Heart left ventricle (tissue), 16 donors: ENCODE measurements around the gene SEMA6A. TPM values are rescaled to one million over a fixed set of nuclear protein-coding genes. Genes with fewer than 3 reads are reported as not detected.
A peak's percentile ranks its signal among the peaks of the same experiment; 100 is the strongest.

Source experiments
- ATAC-seq, 4 donors: fragments of 200-7000 bp; cut with Tn5 transposase; one replicate each; pipeline ENCODE4 v1.9.1; 2020 to 2022; ENCODE audit warnings: moderate library complexity in 4 of 4, mild to moderate bottlenecking in 3 of 4, moderate number of reproducible peaks in 1 of 4
- DNase-seq, 5 donors: peaks; one replicate each; pipeline ENCODE4 v3.0.0-alpha.2; 2020
- H3K27ac ChIP-seq, 12 donors: fragments of 200-600 bp; sonication (generic) in 4 of 12; one replicate each; pipeline versions ENCODE4 v1.5.0 to v1.8.0; 2016 to 2022; ENCODE audit warnings: mild to moderate bottlenecking in 2 of 12
- H3K27me3 ChIP-seq, 9 donors: fragments of 200-600 bp; sonication (generic) in 2 of 9; one replicate each; pipeline versions ENCODE4 v1.5.1 to v1.8.0; 2016 to 2022; ENCODE audit warnings: mild to moderate bottlenecking in 3 of 9
- H3K36me3 ChIP-seq, 9 donors: fragments of 200-600 bp; sonication (generic) in 2 of 9; one replicate each; pipeline versions ENCODE4 v1.5.0 to v1.8.0; 2018 to 2022; ENCODE audit warnings: mild to moderate bottlenecking in 2 of 9
- H3K4me1 ChIP-seq, 12 donors: fragments of 200-600 bp; sonication (generic) in 4 of 12; one replicate each; pipeline versions ENCODE4 v1.5.0 to v1.8.0; 2016 to 2022; ENCODE audit warnings: mild to moderate bottlenecking in 3 of 12
- H3K4me3 ChIP-seq, 12 donors: fragments of 200-600 bp; sonication (generic) in 4 of 12; one replicate each; pipeline versions ENCODE4 v1.5.0 to v1.8.0; 2017 to 2022; ENCODE audit warnings: mild to moderate bottlenecking in 9 of 12, moderate library complexity in 4 of 12
- H3K9me3 ChIP-seq, 12 donors: fragments of 200-600 bp; sonication (generic) in 4 of 12; one replicate each; pipeline versions ENCODE4 v1.5.0 to v1.8.0; 2016 to 2022; ENCODE audit warnings: mild to moderate bottlenecking in 1 of 12
- CTCF ChIP-seq, 12 donors: fragments of 200-600 bp; sonication (generic) in 4 of 12; IDR thresholded peaks; one replicate each; pipeline versions ENCODE4 v1.5.0 to v1.8.0; 2018 to 2022; ENCODE audit warnings: antibody characterized with exemption in 12 of 12, mild to moderate bottlenecking in 5 of 12
- POLR2A ChIP-seq, 2 donors: fragments of 450-650 bp; IDR thresholded peaks; one replicate each; pipeline ENCODE4 v1.6.1; 2017; ENCODE audit warnings: antibody characterized with exemption in 2 of 2, mild to moderate bottlenecking in 2 of 2, moderate library complexity in 2 of 2
- WGBS, 4 donors: extraction: QIAGEN DNeasy Blood & Tissue Kit in 2 of 4; methylation state at CpG; one replicate each; pipeline versions ENCODE4 v1.1.5 to v1.1.7; 2013 to 2018; 5-methylcytosine and 5-hydroxymethylcytosine counted together
- intact Hi-C, 10 donors: fragments of 100-400 bp; cut with DNase I; formaldehyde crosslinking; loops; one replicate each; pipeline versions ENCODE4 v1.11.1 to v1.14.2; 2022
- polyA plus RNA-seq, 2 donors: library from polyadenylated mRNA; stranded (reverse); fragments of 200-250 nt; gene quantifications; one replicate each; pipeline ENCODE4 v1.2.3, GENCODE V29; 2013
- total RNA-seq, 9 donors: library from RNA; depleted of rRNA in 2 of 9; stranded (reverse); fragments of >200 nt in 2 of 9; fragmentation: NEBNext Ultra II Directional in 3 of 9; extraction: Animal tissue kit (Norgen Biotek cat#: 25700) in 3 of 9; gene quantifications; one replicate each; pipeline versions ENCODE4 v1.1.0 to v1.2.4, GENCODE V29; 2016 to 2023
- donor health status: ischemic (EF 13 %, LVEDD 7.1; RV severe dilation, severe dysfunction).
- donor health status: healthy with polysubstance abuse.
- donor health status: DM: no; HTN: yes; CAD: no.
- donor health status: DM: no; HTN: no; CAD: no.
- donor health status: ischemic (EF 25% LVEDD 6.9; RV normal size, moderate dysfunction).
- donor health status: ischemic (EF 25% LVEDD 5.7; RV mildly dilated, moderate dysfunction).
- donor health status: healthy.
- donor health status: DM: yes; HTN: yes; CAD: no.
- donor health status: ischemic (EF 35%, LVEDD 5.7; RV mildly dilated, moderate dysfunction).
- donor health status: nonischemic (EF 11% LVEDD 7.7; RV severe dilation, severe dysfunction).
- donor health status: DM: yes; HTN: yes; CAD: no.
- donor health status: PGD.
- donor health status: ischemic (EF 29% LVEDD 5.4; RV normal size, mild dysfunction).
- donor health status: nonischemic (EF 23%, LVEDD 6.1; RV moderate dilation, normal function).

The SEMA6A gene
- total and polyA plus RNA-seq, 11 donors: 2.2 to 12.7 (median 6.3) TPM

- ATAC-seq: peak in 1 of 4 donors; percentile 80
- H3K4me3 ChIP-seq: no peak overlapping the region
- H3K27me3 ChIP-seq: no peaks in the 10 kb centered on the region
- H3K4me1 ChIP-seq: peaks cover 0 to 31% (median 11%) of the 10 kb centered on the region in 12 donors
- 50 to 71% (median 61%) methylated on average over 3 of the region's 3 CpGs for WGBS, 4 donors
- intact Hi-C loops: loop anchor here in 1 of 10 donors (10.0 kb wide), 1 partner anchor 417 kb away; no protein-coding TSS in a partner anchor
- DNase-seq: no peak
- TF ChIP-seq POLR2A (IDR thresholded peaks at IDR 0.05) (no peak), CTCF (IDR thresholded peaks at IDR 0.05) (no peak)
- H3K36me3 ChIP-seq: no peaks in the 10 kb centered on the region
- H3K27ac ChIP-seq: no peak overlapping the region
- no peaks in the 10 kb centered on the region for H3K9me3 ChIP-seq
Observed at GRCh38 chr5:116561658-116562057, 13.0 kb downstream of the SEMA6A start.

GRCh38 chr5:116559673-116560164, 14.9 kb downstream of the SEMA6A start:
- 80 to 91% (median 83%) methylated on average over 4 of the region's 4 CpGs for WGBS, 4 donors
- peaks cover 0 to 31% (median 8%) of the 10 kb centered on the region in 12 donors for H3K4me1 ChIP-seq

GRCh38 chr5:116559239-116559638, 15.4 kb downstream of the SEMA6A start:
- no peaks in the 10 kb centered on the region for H3K9me3 ChIP-seq
- H3K36me3 ChIP-seq: no peaks in the 10 kb centered on the region
- H3K27me3 ChIP-seq: no peaks in the 10 kb centered on the region
- no peak overlapping the region for H3K27ac ChIP-seq
- ATAC-seq (no peak), DNase-seq (no peak)
- H3K4me3 ChIP-seq: no peak overlapping the region
- no peak for TF ChIP-seq CTCF (IDR thresholded peaks at IDR 0.05)
- no peak for TF ChIP-seq POLR2A (IDR thresholded peaks at IDR 0.05)
- WGBS, 4 donors: 71 to 85% (median 81%) methylated on average over 15 to 16 of the region's 16 CpGs
- peaks cover 0 to 33% (median 7%) of the 10 kb centered on the region in 12 donors for H3K4me1 ChIP-seq
- intact Hi-C loops: loop anchor here in 2 of 10 donors (10.0 kb wide), 1 partner anchor 414 kb away; no protein-coding TSS in a partner anchor

More at GRCh38 chr5:116559673-116560164, 14.9 kb downstream of the SEMA6A start:
- intact Hi-C loops: loop anchor here in 3 of 10 donors (10.0 kb wide), 1 partner anchor 415 kb away; no protein-coding TSS in a partner anchor
- Histone ChIP-seq H3K27me3 (no peaks in the 10 kb centered on the region), H3K9me3 (no peaks in the 10 kb centered on the region), H3K27ac (no peak overlapping the region), H3K4me3 (no peak overlapping the region), H3K36me3 (no peaks in the 10 kb centered on the region)
- no peak for ATAC-seq
- TF ChIP-seq CTCF (IDR thresholded peaks at IDR 0.05) (no peak), POLR2A (IDR thresholded peaks at IDR 0.05) (no peak)
- no peak for DNase-seq

GRCh38 chr5:116557669-116558271, 16.9 kb downstream of the SEMA6A start:
- DNase-seq (no peak), ATAC-seq (peak in 1 of 4 donors; percentile 43)
- intact Hi-C loops: loop anchor here in 2 of 10 donors (10.0 kb wide), 1 partner anchor 413 kb away; no protein-coding TSS in a partner anchor
- Histone ChIP-seq H3K4me3 (no peak overlapping the region), H3K4me1 (peaks cover 0 to 32% (median 5%) of the 10 kb centered on the region in 12 donors), H3K27ac (no peak overlapping the region), H3K36me3 (no peaks in the 10 kb centered on the region), H3K9me3 (no peaks in the 10 kb centered on the region), H3K27me3 (no peaks in the 10 kb centered on the region)
- TF ChIP-seq POLR2A (IDR thresholded peaks at IDR 0.05): no peak
- peak; percentile 32 to 68 (median 53) for TF ChIP-seq CTCF (IDR thresholded peaks at IDR 0.05)
- WGBS, 4 donors: 35 to 39% (median 37%) methylated on average over 5 of the region's 5 CpGs
